ENCODE results near the gene VTI1A.

VTI1A gene

DNA sequence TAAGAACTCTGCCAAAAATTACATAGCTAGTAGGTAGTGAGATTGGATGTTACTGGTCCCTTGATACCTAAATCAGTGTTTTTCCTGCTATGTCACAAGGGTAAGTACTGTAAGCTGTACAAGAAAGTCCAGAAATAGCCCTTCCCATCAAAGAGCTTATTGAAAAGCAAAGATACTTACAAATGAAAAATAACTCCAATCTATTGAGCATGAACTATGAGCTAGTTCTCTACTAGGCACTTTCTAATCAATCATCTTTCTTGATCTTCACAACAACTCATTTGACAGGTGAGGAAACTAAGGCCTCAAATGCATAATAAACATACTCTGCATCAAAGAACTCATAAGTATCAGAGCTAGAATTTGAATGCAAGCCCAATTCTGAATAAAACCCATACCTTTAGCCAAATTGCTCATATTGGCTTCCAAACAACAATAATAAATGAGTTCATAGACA, 253.2 kb downstream of the VTI1A start:
- Histone ChIP-seq H3K27ac (no peak overlapping the region), H3K4me3 (ENCODE audit: low read depth, low read length) (no peak overlapping the region), H2AFZ (no peak overlapping the region), H3K9me3 (ENCODE audit: control insufficient read depth, low read length) (no peaks in the 10 kb centered on the region), H3K36me3 (ENCODE audit: control insufficient read depth, insufficient read depth, low read length) (no peaks in the 10 kb centered on the region), H3K4me1 (no peaks in the 10 kb centered on the region), H3K9ac (no peak overlapping the region), H3K27me3 (ENCODE audit: control insufficient read depth, insufficient read depth, low read length) (no peaks in the 10 kb centered on the region), H3K79me2 (no peaks in the 10 kb centered on the region), H3K4me2 (ENCODE audit: low read length) (no peak overlapping the region)
- TF ChIP-seq, protein P1, sequence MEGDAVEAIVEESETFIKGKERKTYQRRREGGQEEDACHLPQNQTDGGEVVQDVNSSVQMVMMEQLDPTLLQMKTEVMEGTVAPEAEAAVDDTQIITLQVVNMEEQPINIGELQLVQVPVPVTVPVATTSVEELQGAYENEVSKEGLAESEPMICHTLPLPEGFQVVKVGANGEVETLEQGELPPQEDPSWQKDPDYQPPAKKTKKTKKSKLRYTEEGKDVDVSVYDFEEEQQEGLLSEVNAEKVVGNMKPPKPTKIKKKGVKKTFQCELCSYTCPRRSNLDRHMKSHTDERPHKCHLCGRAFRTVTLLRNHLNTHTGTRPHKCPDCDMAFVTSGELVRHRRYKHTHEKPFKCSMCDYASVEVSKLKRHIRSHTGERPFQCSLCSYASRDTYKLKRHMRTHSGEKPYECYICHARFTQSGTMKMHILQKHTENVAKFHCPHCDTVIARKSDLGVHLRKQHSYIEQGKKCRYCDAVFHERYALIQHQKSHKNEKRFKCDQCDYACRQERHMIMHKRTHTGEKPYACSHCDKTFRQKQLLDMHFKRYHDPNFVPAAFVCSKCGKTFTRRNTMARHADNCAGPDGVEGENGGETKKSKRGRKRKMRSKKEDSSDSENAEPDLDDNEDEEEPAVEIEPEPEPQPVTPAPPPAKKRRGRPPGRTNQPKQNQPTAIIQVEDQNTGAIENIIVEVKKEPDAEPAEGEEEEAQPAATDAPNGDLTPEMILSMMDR (IDR thresholded peaks at IDR 0.05) = no peak

DNA sequence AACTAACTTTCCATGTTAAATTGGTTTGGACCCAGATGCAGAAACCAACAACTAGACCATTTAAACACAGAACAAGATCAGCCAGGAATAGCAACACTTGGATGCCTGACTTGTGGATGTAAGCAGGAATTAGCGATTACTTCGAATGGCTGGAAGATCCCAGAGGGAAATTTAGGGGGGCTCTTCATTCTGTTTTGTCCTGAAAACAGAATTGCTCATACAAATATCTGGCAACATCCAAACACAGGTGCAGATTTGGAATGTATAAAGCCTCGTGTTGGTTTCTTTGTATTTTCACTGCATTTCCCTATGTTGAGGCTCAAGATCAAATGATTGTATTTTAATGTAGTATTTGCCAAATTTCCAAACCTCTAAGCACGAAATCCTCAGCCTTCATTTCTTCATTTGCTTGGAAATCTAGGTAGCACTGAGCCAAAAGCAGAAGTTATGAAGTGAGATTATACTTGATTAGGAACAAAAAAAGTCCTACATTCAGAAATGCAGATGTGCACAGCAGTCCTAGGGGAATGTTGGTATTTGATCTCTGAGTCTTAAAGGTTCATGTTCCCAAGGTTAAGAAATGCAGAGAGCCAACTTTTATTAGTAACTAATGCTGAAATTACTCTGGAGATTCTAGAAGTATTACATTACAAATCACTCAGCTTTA, 254.3 kb downstream of the VTI1A start:
- H3K4me3 ChIP-seq (ENCODE audit: low read depth, low read length) = no peak overlapping the region
- no peaks in the 10 kb centered on the region for H3K9me3 ChIP-seq (ENCODE audit: control insufficient read depth, low read length)
- H2AFZ ChIP-seq = no peak overlapping the region
- H3K79me2 ChIP-seq = no peaks in the 10 kb centered on the region
- H3K27me3 ChIP-seq (ENCODE audit: control insufficient read depth, insufficient read depth, low read length) = no peaks in the 10 kb centered on the region
- H3K27ac ChIP-seq = no peak overlapping the region
- TF ChIP-seq, protein P1 (IDR thresholded peaks at IDR 0.05) = no peak
- H3K36me3 ChIP-seq (ENCODE audit: control insufficient read depth, insufficient read depth, low read length) = no peaks in the 10 kb centered on the region
- no peak overlapping the region for H3K4me2 ChIP-seq (ENCODE audit: low read length)
- no peak overlapping the region for H3K9ac ChIP-seq
- H3K4me1 ChIP-seq = no peaks in the 10 kb centered on the region

DNA sequence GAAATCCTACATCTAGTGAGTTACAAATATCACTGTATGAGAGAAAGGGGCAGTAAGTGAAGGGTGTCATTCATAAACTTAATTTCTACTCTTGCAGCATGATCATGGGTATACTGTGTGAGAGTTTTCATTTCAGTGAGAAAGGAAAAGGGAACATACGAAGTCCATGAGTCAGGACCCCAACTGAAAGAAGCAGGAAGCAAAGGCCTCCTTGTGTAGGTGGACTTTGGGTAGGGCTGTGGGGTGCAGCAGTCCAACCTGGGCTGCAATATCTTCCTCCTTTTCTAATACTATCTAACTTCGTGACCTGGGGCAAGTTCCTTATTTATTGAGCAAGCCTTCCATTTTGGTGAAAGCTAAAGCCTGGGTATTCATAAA, 254.9 kb downstream of the VTI1A start:
- Histone ChIP-seq H3K27me3 (ENCODE audit: control insufficient read depth, insufficient read depth, low read length) (no peaks in the 10 kb centered on the region), H3K4me3 (ENCODE audit: low read depth, low read length) (no peak overlapping the region), H2AFZ (no peak overlapping the region), H3K36me3 (ENCODE audit: control insufficient read depth, insufficient read depth, low read length) (no peaks in the 10 kb centered on the region), H3K27ac (no peak overlapping the region), H3K79me2 (no peaks in the 10 kb centered on the region), H3K4me1 (no peaks in the 10 kb centered on the region), H3K9ac (no peak overlapping the region), H3K4me2 (ENCODE audit: low read length) (no peak overlapping the region), H3K9me3 (ENCODE audit: control insufficient read depth, low read length) (no peaks in the 10 kb centered on the region)
- TF ChIP-seq, protein P1 (IDR thresholded peaks at IDR 0.05) = no peak

DNA sequence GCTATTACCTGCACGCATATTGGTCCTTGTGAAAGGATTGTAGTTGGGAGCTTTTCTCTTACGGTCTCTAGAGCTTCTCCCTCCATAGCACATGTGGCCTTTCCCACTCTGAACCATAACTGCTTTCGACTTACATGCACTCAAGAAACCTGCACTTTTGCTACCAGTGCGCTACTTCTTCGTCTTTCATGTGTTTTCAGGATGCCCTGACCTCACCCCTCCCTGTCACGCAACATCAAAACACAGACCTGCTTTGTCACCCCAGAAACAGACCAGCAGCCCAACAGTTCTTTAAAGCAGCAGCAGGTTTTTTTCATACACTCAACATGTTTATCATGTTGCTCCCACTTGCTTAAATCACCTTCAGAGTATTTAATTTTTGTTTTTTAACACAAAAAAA, 259.6 kb downstream of the VTI1A start:
- Histone ChIP-seq H3K27me3 (ENCODE audit: control insufficient read depth, insufficient read depth, low read length) (no peaks in the 10 kb centered on the region), H3K9me3 (ENCODE audit: control insufficient read depth, low read length) (no peaks in the 10 kb centered on the region), H3K36me3 (ENCODE audit: control insufficient read depth, insufficient read depth, low read length) (no peaks in the 10 kb centered on the region), H3K4me2 (ENCODE audit: low read length) (no peak overlapping the region), H2AFZ (no peak overlapping the region), H3K79me2 (no peaks in the 10 kb centered on the region), H3K27ac (no peak overlapping the region), H3K4me3 (ENCODE audit: low read depth, low read length) (no peak overlapping the region), H3K4me1 (no peaks in the 10 kb centered on the region), H3K9ac (no peak overlapping the region)
- TF ChIP-seq, protein P1 (IDR thresholded peaks at IDR 0.05) = no peak

DNA sequence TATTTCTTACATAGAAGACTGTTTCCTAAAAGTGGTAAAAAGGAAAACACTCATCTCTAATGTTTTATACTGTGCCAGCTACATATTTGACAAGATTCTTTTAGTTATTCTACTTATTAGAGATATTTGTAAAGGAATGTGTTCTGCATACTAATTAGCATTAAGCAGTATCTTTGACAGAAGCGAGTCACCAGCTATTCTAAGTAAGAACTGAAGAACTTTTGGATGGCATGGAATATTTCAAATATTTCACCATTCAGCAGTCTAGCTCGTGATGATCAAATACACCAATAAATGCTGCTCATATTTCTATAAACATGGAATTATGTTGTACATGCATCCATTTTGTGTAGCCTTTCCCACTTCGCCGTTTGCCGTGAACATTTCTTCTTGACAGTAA, 261.4 kb downstream of the VTI1A start:
- Histone ChIP-seq H3K4me2 (ENCODE audit: low read length) (no peak overlapping the region), H2AFZ (no peak overlapping the region), H3K4me3 (ENCODE audit: low read depth, low read length) (no peak overlapping the region), H3K79me2 (no peaks in the 10 kb centered on the region), H3K4me1 (no peaks in the 10 kb centered on the region), H3K27ac (no peak overlapping the region), H3K9ac (no peak overlapping the region), H3K9me3 (ENCODE audit: control insufficient read depth, low read length) (no peaks in the 10 kb centered on the region), H3K36me3 (ENCODE audit: control insufficient read depth, insufficient read depth, low read length) (no peaks in the 10 kb centered on the region), H3K27me3 (ENCODE audit: control insufficient read depth, insufficient read depth, low read length) (no peaks in the 10 kb centered on the region)
- TF ChIP-seq, protein P1 (IDR thresholded peaks at IDR 0.05) = no peak
